Erythroblast (primary cell): ENCODE data around the gene SLC4A1AP.

Source experiments
- GATA1 ChIP-seq: IDR thresholded peaks from 2 replicates; pipeline ENCODE4 v1.6.1; 2011; ENCODE audit warnings: low read depth, mild to moderate bottlenecking, control low read depth, low read length, moderate library complexity
- POLR2A ChIP-seq: IDR thresholded peaks from 2 replicates; pipeline ENCODE4 v1.6.1; 2011; ENCODE audit warnings: mild to moderate bottlenecking, low read length

DNA sequence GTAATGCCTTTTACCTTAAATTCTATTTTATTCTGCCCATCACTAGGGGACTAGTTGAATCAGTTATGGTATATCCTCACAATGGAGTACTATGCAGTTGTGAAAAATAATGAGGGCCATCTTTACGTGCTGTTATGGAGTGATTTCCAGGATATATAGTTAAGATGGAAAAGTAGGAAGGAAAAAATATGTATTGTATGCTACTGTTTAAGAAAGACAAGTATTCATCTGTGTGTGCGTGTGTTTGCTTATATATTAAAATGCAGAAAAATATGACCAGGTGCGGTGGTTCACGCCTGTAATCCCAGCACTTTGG, 75.3 kb downstream of the SLC4A1AP start:
- TF ChIP-seq POLR2A (no peak), GATA1 (no peak)
